Right renal cortex interstitium (tissue), 3 donors: ENCODE data around the gene KRTAP5-3. TPM values are rescaled to one million over a fixed set of nuclear protein-coding genes. Genes with fewer than 3 reads are reported as not detected.

Experiments used
- DNase-seq, 3 donors: peaks; one replicate each; pipeline ENCODE4 v3.0.0-alpha.2; 2013; ENCODE audit warnings: low read depth in 3 of 3, low spot score in 2 of 3
- polyA plus RNA-seq, 3 donors: library from polyadenylated mRNA; unstranded; fragments of 120-200 nt; gene quantifications; one replicate each; pipeline ENCODE4 v1.2.1, GENCODE V29; 2013; ENCODE audit not compliant: insufficient read length in 3 of 3

Gene KRTAP5-3
- polyA plus RNA-seq, 3 donors = not detected

- no peak for DNase-seq
These were observed 36.5 kb upstream of the KRTAP5-3 start for GRCh38 chr11:1644601-1645356.

- no peak for DNase-seq
These were observed 35.0 kb upstream of the KRTAP5-3 start for GRCh38 chr11:1643146-1643690.

- no peak for DNase-seq
These were observed 34.3 kb upstream of the KRTAP5-3 start for GRCh38 chr11:1642288-1643145.

GRCh38 chr11:1641096-1641495, 32.8 kb upstream of the KRTAP5-3 start:
- DNase-seq = no peak

- DNase-seq = no peak
These were observed 32.0 kb upstream of the KRTAP5-3 start for GRCh38 chr11:1640076-1640946.

GRCh38 chr11:1639666-1640065, 31.4 kb upstream of the KRTAP5-3 start:
- no peak for DNase-seq

GRCh38 chr11:1639102-1639620, 30.9 kb upstream of the KRTAP5-3 start:
- no peak for DNase-seq

- DNase-seq = no peak
These were observed 30.1 kb upstream of the KRTAP5-3 start for GRCh38 chr11:1638344-1638743.

- DNase-seq = no peak
These were observed 29.4 kb upstream of the KRTAP5-3 start for GRCh38 chr11:1637628-1638027.

- DNase-seq = no peak
These were observed 28.2 kb upstream of the KRTAP5-3 start for GRCh38 chr11:1636291-1636950.

GRCh38 chr11:1633864-1634263, 25.6 kb upstream of the KRTAP5-3 start:
- DNase-seq = no peak

- DNase-seq = no peak
These were observed 23.9 kb upstream of the KRTAP5-3 start for GRCh38 chr11:1632053-1632714.

- DNase-seq = no peak
These were observed 22.9 kb upstream of the KRTAP5-3 start for GRCh38 chr11:1631066-1631568.

- DNase-seq = no peak
These were observed 22.0 kb upstream of the KRTAP5-3 start for GRCh38 chr11:1630271-1630670.

GRCh38 chr11:1629326-1630185, 21.3 kb upstream of the KRTAP5-3 start, which contains the start of gene KRTAP5-5:
Gene KRTAP5-5, plus strand, starts transcription at chr11:1629775. Its CDS starts 66 bp downstream, at chr11:1629841.
- DNase-seq = no peak

- DNase-seq = peak in 2 of 3 donors; percentile 29 to 38
These were observed 20.5 kb upstream of the KRTAP5-3 start for GRCh38 chr11:1628506-1629325.

- DNase-seq = no peak
These were observed 17.3 kb upstream of the KRTAP5-3 start for GRCh38 chr11:1625541-1625940.
